B cell (primary cell): Measurements from ENCODE around the gene NFATC2.

Source experiments
- EZH2 ChIP-seq: IDR thresholded peaks from 2 replicates; pipeline ENCODE4 v1.6.1; 2012; ENCODE audit warnings: borderline replicate concordance, low read depth, mild to moderate bottlenecking, moderate library complexity, low read length; ENCODE audit not compliant: insufficient read depth, poor library complexity, severe bottlenecking
- TF ChIP-seq, protein P1 (sequence below): fragments of 200-600 bp; IDR thresholded peaks from one replicate; pipeline ENCODE4 v1.8.0; 2022; ENCODE audit warnings: antibody characterized with exemption, mild to moderate bottlenecking

DNA sequence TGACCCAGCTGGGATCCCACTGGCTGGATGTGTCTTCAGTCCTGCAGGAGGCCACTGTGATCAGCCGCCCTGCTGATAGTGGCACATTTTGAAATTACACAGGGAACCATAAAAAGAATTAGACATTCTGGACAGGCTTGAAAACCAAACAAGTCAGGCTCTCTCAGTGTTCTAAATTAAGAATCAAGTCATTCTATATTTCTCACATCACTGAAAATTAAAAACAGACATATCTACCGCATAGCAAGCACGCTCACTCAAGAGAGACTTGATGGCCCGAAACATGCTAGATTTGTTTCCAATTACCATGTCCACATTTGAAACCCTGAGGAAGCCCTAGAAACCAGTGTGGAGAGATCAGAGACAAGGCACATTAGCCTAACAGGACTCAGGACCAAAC, 57.7 kb downstream of the NFATC2 start:
- TF ChIP-seq, protein P1, sequence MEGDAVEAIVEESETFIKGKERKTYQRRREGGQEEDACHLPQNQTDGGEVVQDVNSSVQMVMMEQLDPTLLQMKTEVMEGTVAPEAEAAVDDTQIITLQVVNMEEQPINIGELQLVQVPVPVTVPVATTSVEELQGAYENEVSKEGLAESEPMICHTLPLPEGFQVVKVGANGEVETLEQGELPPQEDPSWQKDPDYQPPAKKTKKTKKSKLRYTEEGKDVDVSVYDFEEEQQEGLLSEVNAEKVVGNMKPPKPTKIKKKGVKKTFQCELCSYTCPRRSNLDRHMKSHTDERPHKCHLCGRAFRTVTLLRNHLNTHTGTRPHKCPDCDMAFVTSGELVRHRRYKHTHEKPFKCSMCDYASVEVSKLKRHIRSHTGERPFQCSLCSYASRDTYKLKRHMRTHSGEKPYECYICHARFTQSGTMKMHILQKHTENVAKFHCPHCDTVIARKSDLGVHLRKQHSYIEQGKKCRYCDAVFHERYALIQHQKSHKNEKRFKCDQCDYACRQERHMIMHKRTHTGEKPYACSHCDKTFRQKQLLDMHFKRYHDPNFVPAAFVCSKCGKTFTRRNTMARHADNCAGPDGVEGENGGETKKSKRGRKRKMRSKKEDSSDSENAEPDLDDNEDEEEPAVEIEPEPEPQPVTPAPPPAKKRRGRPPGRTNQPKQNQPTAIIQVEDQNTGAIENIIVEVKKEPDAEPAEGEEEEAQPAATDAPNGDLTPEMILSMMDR: no peak
- no peak for TF ChIP-seq EZH2
